Hippocampal formation (tissue), 2 donors: ENCODE results near the gene HRG.

Source experiments
- DNase-seq, 2 donors: peaks; one replicate each; lab custom pipeline; 2025; lab: John Stamatoyannopoulos, UW

Gene HRG

GRCh38 chr3:186637686-186638085 is 28.1 kb upstream of the HRG start:
- no peak for DNase-seq

GRCh38 chr3:186638259-186638658 is 27.6 kb upstream of the HRG start:
- DNase-seq = no peak

- DNase-seq = no peak
These were observed 25.9 kb upstream of the HRG start, which contains the start of gene FETUB for GRCh38 chr3:186639778-186640472. TSS of gene FETUB (plus strand) at chr3:186640399. CDS start at chr3:186640461, 62 bp downstream.

GRCh38 chr3:186640473-186640818 is 25.4 kb upstream of the HRG start:
- DNase-seq = peak in 1 of 2 donors; percentile 10

GRCh38 chr3:186640929-186641328 is 24.9 kb upstream of the HRG start:
- no peak for DNase-seq

- DNase-seq = no peak
These were observed 23.8 kb upstream of the HRG start for GRCh38 chr3:186642014-186642413.

- no peak for DNase-seq
These were observed 22.3 kb upstream of the HRG start for GRCh38 chr3:186643493-186643892.

GRCh38 chr3:186644683-186645082 is 21.1 kb upstream of the HRG start:
- no peak for DNase-seq

GRCh38 chr3:186646106-186646505 is 19.7 kb upstream of the HRG start:
- DNase-seq = no peak

- DNase-seq = no peak
These were observed 19.0 kb upstream of the HRG start for GRCh38 chr3:186646841-186647240.

- no peak for DNase-seq
These were observed 17.0 kb upstream of the HRG start for GRCh38 chr3:186648851-186649250.

GRCh38 chr3:186651678-186652215 is 14.1 kb upstream of the HRG start:
- no peak for DNase-seq

- no peak for DNase-seq
These were observed 12.6 kb upstream of the HRG start for GRCh38 chr3:186653080-186653707.

- DNase-seq = no peak
These were observed 11.8 kb upstream of the HRG start for GRCh38 chr3:186653984-186654383.

- DNase-seq = no peak
These were observed 2.3 kb upstream of the HRG start for GRCh38 chr3:186663361-186664118.

- no peak for DNase-seq
These were observed 1.7 kb upstream of the HRG start for GRCh38 chr3:186664119-186664495.

- DNase-seq = no peak
These were observed 1.3 kb upstream of the HRG start for GRCh38 chr3:186664506-186664905.

GRCh38 chr3:186668426-186668825 is 2.6 kb downstream of the HRG start:
- no peak for DNase-seq

- DNase-seq = no peak
These were observed 3.7 kb downstream of the HRG start for GRCh38 chr3:186669378-186670084.

- DNase-seq = no peak
These were observed 4.3 kb downstream of the HRG start for GRCh38 chr3:186670155-186670554.

GRCh38 chr3:186671051-186671450 is 5.2 kb downstream of the HRG start:
- no peak for DNase-seq

- no peak for DNase-seq
These were observed 12.8 kb downstream of the HRG start for GRCh38 chr3:186678604-186679003.
